ENCODE data around the gene SSH2.

Gene SSH2

DNA sequence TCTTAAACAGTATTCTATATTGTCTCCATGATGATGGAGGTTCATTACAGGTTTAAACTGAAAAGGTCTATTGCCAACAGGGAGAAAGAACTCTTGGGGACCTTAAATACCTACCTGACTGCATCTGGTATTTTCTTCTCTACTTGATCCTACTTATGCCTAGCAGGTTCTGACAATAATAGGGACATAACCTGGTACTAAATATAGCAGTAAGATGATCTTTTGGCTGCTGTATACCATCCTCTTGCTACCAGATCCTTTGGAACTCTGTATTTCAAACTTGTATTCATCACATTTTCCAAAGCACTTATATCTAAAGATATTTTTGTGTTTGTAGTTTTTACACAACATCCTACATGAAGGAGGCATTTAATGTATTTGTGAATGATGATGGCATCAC lies 160.8 kb downstream of the SSH2 start:
- no peak for DNase-seq

DNA sequence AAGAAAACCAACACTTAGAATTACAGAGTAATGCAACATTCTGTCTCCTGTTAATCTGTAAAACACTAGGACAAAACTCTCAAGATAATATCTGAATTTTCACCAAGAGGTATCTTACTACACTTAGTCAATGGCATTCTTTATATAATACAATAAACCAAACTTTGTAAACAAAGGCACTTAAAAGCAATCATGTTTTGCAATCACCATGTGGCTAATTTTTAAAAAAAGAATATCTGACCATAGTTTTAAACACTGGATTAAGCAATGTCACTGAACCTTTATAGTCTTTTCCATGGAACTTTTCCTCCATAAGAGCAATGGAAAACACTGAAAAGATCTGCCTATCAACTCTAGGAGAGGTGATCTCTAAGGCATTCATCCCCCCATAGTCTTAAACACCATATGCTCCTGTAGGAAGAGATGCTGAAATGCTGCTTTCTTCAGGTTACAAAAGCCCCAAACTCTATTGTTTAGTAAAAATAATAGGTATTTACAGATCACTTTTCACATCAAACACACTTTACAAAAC lies 163.2 kb downstream of the SSH2 start:
- DNase-seq = no peak

DNA sequence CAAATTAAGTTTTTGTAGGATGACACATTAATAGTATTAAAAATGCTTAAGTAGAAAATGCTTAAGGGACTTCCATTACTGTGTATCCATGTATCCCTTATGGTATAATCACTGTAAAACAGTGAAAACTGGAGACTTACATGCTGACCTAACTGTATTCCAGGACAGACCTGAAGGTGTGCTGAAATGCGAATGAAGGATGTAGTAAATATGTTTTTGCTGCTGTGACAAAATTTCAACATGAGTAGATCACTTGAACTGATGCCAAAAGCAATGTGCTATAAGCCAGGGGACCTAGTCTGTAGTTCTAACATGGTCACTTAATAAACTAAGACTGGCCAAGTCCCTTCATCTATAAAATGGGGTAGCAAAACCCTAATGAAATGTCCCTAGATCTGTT lies 165.3 kb downstream of the SSH2 start:
- DNase-seq = no peak

DNA sequence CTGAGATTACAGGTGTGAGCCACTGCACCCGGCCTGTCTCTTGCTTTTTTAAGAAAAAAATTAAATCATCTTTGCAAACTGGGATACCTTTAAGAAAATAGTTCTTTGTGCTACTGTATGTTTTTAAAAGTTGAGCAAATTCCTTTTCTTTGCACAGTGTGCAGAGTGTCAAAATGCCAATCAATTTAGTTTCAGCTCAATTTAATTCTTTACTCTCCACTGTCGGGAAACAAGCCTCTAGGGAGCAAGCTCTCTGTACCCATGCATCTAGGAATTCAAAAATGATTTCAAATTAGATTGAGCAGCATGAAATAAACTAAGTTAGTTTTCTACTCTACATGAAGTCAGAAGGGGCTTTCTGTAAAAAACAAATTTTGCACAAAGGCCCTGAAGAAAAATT lies 165.8 kb downstream of the SSH2 start:
- no peak for DNase-seq

DNA sequence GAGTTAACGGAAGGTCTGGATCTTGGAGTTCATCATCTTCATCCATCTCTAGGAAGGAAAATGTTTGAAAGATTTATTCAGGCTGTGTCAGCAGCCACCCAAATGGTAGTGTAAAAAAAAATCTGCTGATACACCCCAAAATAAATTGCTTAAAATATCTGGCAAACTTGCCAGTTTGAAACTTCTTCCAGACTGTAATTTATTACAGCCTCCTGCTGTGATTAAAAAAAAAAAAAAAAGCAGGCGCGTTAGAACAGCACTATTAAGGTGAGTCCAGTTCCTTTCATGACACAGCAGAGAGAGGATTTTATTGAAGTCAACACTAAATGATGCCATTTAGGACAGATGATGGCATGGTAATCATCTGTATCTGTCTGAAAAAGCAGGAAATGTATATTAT lies 166.8 kb downstream of the SSH2 start:
- no peak for DNase-seq

DNA sequence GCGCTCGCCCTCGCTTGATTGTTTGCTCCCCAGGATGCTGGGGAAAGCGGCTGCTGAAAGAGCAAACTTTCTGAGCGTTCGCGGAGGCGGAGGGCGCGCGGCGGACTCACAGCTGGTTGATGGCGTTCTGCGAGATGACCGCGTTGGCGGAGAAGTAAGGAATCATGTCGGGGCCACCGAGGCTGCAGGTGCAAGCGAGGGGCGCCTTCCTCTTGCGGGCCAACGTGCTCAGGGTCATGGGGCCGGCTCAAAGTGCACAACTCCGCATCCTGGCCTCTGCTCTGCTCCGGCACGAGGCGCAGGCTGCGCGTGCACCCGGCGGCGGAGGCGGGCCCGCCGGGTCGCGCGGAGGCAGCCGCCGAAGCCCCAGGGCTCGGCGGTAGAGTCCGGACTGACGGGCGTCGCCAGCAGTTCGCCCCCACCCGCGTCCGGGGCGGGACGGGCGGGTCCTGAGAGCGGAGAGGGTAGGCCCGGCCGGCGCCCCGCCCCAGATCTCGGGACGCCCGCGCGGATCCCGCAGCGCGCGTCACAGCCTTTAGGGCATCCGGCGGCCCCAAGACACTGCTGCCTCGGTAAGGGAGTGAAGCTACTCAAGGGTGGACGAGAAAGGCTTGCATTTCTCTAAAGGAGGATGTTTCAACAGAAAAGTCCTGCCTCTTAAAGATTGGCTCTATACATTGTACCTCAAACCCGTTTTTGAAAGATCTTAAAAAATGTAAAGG lies 168.8 kb downstream of the SSH2 start:
- peak; percentile 89 for DNase-seq

DNA sequence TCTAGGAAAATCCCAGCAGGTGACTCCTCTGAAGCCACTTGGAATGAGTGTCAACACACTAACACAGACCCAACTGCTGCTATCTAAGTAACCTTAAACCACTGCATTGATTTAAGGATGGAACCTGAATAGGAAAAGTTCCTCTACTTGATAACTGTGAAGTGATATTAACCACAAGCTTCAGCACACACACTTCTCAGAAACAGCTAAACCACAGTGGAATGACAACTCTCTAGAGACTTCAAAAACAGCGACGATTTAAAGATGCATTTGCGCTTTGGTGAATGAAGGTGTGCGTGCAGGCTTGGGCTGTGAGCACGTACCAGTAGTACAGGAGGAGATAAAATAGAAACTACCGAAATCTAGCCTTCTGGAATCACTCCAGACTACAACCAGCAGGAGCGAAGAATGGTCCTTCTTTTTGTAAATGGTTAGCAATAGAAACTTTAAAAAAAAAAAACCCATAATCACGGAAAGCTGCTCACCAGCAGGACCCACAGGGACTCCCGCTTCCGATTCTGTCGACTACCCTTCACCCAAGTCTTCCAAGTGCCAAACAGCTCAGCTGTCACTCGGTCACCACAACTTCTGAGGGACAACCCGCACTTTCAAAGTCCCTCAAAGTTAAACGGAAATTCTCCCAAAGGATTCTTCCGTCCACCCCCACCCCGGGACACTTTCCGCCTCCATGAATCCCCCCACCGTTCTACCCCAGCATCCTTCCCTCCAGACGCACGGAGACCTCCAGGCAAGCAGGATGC lies 169.6 kb downstream of the SSH2 start:
- no peak for DNase-seq

DNA sequence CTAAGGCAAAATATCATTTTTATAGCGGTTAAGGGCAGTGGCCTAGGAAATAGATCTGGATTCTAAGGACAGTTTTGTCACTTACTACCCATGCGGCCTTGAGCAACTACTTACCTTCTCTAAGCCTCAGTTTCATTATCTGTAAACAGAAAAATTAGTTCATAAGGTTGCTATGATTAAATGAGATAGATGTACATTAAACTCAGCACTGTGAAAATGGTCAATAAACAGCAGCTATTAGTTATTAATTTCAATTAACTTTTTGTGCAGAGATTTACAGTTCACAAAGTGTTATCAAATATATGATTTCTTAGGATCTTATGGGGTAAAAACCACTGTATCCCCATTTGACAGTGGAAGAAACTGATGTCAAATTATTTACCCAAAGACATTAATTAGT lies 171.8 kb downstream of the SSH2 start:
- DNase-seq = no peak

DNA sequence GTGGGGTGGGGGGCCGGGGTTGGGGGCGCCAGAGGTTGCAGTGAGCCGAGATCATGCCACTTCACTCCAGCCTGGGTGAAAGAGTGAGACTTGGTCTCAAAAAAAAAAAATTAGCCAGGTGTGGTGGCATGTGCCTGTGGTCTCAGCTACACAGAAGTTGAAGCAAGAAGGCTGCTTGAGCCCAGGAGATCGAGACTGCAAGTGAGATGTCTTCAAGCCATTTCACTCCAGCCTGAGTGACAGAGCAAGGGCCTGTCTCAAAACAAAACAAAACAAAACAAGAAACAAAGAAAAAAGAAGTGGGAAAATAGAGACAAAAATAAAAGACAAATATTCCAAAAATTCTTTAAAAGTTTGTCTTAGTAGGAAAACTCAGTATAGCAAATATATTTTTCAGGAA lies 172.2 kb downstream of the SSH2 start:
- DNase-seq = no peak

DNA sequence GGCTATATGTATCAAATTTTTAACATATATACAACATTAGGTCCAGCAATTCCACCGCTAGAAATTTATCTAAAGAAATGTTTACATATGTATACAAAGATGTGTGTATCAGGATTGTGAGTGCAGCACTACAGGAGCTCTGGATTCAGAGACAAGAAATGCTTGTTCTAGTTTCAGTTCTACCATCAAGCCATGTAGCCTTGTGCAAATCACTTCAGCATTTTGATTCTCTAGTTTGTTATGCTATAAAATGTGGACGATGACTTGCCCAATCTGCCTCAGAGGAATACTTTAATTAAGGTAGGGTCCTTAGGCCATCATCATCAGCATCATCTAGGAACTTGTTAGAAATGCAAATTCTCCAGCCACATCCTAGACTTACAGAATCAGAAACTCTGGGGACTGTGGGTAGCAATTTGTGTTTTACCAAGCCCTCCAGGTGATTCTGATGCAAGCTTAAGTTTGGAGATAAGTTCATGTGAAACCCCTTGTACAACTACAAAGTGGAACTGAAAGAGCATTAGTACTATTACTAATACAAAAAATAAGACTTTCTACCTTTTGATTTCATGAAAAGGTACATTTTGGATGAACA lies 176.1 kb downstream of the SSH2 start:
- no peak for DNase-seq

DNA sequence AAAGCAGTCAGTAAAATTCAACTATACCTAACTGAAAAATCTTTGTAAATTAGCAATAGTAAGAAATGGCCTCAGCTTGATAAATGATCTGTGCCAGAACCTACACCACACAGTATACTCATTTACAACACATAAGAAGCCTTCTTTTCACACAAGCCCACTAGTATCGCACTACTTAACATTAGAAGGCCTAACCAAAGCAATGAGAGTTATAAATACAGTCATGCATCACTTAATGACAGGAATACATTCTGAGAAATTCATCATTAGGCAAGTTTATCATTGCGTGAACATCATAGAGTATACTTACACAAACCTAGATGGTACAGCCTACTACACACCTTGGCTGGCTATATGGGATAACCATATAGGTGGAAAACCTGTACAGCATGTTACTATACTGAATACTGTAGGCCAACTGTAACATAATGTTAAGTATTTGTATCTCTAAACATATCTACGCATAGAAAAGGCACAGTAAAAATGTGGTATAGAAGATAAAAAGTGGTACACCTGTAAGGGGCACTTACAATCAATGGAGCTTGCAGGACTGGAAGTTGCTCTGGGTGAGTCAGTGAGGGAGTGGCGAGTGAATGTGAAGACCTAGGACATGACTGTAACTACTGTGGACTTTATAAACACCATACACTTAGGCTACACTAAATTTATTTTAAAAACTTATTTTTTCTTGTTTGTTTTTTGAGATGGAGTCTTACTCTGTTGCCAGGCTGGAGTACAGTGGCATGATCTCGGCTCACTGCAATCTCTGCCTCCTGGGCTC lies 180.8 kb downstream of the SSH2 start:
- DNase-seq = no peak

DNA sequence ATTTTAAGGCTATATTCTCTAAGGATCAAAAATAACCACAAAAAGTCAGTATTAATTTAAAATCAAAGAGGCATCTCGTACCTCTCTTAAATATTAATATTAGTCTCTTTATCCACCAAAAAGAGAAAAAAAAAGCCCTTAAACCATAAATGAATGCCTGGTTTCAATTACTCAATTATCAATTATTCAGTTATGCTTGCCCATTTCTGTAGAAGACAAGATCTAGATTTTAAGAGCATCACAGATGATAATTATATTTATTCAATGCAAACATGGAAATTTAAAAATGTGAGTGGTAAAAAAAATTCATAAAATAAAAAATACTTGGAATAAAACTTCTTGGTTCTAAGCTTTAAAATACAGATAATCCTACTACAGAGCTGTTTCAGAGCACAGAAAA lies 181.6 kb downstream of the SSH2 start:
- no peak for DNase-seq

DNA sequence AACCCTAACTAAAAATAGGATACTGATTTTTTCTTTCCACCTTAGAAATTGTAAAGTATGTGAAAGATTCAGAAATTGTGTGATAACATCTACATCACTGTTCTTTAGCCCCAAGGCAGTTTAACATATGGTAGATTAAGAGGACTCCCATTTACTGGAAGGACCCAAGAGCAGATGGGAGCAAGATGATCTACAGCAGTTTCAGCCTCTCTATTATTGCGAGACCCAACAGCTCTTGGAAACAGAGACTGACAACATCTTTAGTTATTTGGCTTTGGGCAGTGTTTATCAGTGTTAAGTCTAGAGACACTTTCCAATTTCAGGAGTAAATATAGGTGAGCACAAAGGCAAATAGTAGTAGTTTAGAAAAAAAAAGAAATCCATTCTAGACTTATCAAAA lies 182.4 kb downstream of the SSH2 start:
- DNase-seq = no peak

DNA sequence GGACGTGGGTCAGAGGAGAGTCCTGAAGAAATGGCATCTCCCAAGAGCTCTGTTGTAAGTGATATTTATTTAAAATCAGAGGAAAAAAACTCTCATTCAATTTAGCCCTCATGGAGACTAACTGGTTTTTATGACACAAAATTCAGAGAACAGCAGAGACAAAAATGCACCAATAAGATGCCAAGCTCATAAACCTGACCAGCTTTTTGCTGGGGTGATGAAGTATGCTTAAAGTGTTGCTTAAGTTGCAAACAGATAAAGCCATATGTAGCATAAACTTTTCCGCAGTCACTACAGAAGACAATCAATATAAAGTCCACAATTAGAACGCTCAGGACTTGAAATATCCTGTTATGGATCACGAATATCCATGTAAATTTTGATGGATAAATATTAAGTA lies 183.4 kb downstream of the SSH2 start:
- DNase-seq = no peak

DNA sequence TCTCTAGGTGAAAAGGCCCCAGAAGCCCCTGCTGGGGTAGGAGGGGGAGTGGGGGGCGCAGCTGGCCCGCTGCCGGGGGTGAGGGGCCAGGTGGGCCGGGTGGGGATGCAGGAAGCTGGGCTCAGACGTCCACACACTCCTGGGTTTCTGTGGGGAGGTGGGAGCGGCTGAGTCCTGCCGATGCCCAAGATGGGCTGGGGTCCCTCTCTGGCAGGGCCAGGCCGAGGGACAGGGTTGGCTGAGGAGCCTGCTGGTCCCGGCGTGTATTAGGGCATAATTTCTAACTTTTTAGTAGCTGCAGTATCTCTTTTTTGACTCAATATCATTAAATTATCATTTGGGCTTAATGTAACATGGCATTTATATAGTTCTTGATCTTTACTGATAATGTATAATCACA lies 185.9 kb downstream of the SSH2 start:
- DNase-seq = no peak

DNA sequence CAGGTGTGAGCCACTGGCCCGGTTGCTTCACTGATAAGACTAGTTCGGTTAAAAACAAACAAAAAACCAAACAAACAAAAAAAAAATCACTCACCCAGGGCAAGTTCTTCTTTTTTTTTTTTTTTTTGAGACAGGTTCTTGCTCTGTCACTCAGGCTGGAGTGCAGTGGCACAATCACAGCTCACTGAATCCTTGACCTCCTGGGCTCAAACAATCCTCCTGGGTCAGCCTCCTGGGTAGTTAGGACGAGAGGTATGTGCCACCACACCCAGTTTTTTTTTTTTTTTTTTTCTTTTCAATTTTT lies 187.9 kb downstream of the SSH2 start:
- no peak for DNase-seq

DNA sequence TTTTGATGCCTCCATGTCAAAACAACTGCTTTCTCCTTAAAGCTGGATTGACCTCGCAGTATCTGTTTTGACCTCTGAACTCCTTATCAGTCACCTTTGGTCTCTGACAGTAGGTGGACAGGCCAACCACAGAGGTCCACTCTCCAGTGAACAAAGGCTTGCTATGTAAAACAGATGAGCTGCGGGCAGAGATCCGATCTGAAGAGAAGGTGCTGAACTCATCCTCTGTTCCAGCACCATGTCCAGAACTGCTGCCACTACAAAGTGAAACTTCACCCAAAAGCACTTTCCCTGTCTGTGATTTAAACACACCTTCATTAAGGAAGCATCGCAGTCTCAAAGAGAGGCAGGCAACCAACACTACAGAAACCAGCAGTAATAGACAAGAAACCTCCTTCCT lies 190.0 kb downstream of the SSH2 start:
- DNase-seq = no peak

DNA sequence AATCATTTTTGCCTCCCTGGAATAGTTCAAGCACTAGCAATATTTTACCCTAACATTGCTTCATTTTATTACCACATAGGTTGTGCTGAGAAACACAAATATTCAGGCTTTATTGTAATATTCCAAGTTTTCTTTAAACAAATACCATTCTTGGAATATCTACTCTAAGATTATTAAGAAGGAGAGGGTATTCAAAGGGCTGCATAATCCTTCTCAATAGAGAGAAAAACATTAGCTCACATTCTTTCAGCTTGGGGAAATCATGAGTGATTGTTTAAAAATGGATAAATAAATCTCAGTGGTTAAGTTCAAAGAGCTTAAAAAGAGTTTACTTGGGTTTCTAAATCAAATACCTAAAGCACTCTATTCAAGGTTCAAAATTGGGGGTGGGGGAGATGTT lies 195.4 kb downstream of the SSH2 start:
- no peak for DNase-seq

DNA sequence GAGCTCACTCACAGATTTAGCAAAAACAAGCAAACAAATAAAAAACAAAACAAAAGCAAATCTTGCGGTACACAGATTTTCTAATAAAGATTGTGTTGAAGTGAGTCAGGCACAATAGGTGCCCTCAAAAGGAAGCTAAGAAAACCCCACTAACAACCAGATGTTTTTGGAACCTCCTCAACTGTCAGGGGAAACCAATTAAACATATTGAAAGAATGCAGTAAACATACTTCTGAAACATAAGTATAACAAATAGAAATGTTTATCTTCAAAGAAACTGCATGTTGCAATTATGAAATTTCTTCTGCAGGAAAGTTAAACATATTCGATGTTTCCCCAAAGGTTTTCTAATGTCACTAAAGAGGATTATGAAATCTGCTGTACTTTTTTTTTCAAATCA lies 196.9 kb downstream of the SSH2 start:
- DNase-seq = no peak

DNA sequence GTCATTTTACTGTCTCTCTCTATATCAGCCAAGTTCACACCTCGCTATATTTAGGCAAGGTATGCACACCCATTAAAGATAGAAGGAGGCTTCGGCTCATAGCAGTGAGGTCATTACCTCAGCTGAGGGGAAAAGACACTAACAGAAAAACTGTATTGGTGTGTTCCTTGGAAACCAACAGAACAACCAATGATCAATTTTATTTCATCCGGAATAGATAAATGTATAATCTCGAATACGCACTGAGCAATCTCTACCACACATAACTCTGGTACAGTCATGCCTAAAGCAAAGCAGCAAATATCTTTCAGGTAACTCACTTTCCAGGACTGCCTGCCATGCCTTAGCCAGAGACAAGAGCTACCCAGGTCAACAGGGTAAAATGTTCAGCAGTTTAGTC lies 197.4 kb downstream of the SSH2 start:
- no peak for DNase-seq

DNA sequence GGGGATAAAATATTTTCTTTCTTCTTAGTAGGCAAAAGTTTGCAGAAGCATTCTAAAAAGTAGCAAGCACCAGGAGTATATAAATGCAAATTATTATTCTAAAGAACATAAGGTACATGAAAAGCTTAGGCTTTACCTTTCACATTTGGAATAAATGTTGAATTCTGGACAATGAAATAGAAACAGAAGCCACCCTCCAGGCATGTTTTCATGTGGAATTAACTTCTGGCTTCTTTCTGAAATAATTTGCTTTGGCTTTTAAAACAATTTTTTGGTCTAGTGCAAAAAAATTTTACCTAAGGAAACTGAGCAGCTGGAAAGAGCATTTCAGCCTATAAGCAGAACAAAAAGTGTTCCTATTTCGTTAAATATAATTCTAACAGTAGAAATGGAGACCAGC lies 197.8 kb downstream of the SSH2 start:
- no peak for DNase-seq

DNA sequence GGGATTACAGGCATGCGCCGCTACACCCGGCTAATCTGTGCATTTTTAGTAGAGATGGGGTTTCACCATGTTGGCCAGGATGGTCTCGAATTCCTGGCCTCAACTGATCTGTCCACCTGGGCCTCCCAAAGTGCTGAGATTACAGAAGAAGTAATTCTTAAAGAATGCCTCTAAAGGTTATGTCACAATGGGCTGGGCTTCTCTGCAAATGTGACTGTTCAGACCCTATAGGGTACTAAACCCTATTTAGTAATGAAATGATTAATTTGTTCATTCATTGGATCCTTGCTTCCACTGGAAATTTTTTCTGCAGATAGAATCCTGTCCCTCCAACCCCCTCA lies 198.5 kb downstream of the SSH2 start:
- DNase-seq = no peak

DNA sequence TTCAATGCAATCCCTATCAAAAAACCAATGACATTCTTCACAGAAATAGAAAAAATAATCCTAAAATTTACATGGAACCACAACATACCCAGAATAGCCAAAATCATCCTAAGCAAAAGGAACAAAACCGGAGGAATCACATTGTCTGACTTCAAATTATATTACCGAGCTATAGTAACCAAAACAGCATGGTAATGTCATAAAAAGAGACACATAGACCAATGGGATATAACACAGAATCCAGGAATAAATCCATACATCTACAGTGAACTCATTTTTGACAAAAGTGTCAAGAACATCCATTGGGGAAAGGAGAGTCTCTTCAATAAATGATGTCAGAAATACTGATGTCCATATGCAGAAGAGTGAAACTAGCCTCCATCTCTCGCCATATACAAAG lies 201.5 kb downstream of the SSH2 start:
- no peak for DNase-seq

Data from activated gamma-delta T cell (primary cell).